Esophagus muscularis mucosa (tissue), 4 donors: ENCODE measurements around the gene BET1. TPM values are rescaled to one million over a fixed set of nuclear protein-coding genes. Genes with fewer than 3 reads are reported as not detected.

Experiments
- DNase-seq: peaks from one replicate; pipeline ENCODE4 v3.0.0-alpha.2; 2017; ENCODE audit errors: extremely low spot score
- H3K27ac ChIP-seq, 4 donors: fragments of 200-600 bp; sonication (generic); replicated peaks in 1 of 4; 1 replicate in 3 of 4; 2 replicates in 1 of 4; pipeline ENCODE4 v1.5.1; 2016 to 2019; ENCODE audit warnings: mild to moderate bottlenecking in 1 of 4
- H3K27me3 ChIP-seq, 4 donors: fragments of 200-600 bp; sonication (generic); one replicate each; pipeline versions ENCODE4 v1.5.1 to v1.6.0; 2016 to 2019
- H3K36me3 ChIP-seq, 4 donors: fragments of 200-600 bp; sonication (generic); one replicate each; pipeline ENCODE4 v1.5.1; 2016 to 2019
- H3K4me1 ChIP-seq, 4 donors: fragments of 200-600 bp; sonication (generic); one replicate each; pipeline ENCODE4 v1.5.1; 2016 to 2019
- H3K4me3 ChIP-seq, 4 donors: fragments of 200-600 bp; sonication (generic); 1 replicate in 2 of 4; 2 replicates in 2 of 4; pipeline ENCODE4 v1.5.1; 2016 to 2019; ENCODE audit warnings: mild to moderate bottlenecking in 4 of 4, moderate library complexity in 1 of 4
- H3K9me3 ChIP-seq, 4 donors: fragments of 200-600 bp; sonication (generic); 1 replicate in 3 of 4; 2 replicates in 1 of 4; pipeline ENCODE4 v1.5.1; 2016 to 2019
- CTCF ChIP-seq, 3 experiments: fragments of 200-600 bp in 2 of 3; fragments of 450-650 bp in 1 of 3; sonication (generic) in 2 of 3; IDR thresholded peaks; one replicate each; pipeline ENCODE4 v1.5.1; 2017 to 2019; ENCODE audit warnings: antibody characterized with exemption in 3 of 3, mild to moderate bottlenecking in 2 of 3, moderate library complexity in 1 of 3
- EP300 ChIP-seq: sonication (generic); formaldehyde crosslinking; IDR thresholded peaks from one replicate; pipeline ENCODE4 v1.6.1; 2017; ENCODE audit warnings: antibody characterized with exemption
- POLR2A ChIP-seq: fragments of 450-650 bp; IDR thresholded peaks from one replicate; pipeline ENCODE4 v1.6.1; 2017; ENCODE audit warnings: antibody characterized with exemption, moderate library complexity, mild to moderate bottlenecking, low read depth
- POLR2AphosphoS5 ChIP-seq, 2 donors: sonication (generic); formaldehyde crosslinking; IDR thresholded peaks; one replicate each; pipeline ENCODE4 v1.6.1; 2017; ENCODE audit warnings: antibody characterized with exemption in 2 of 2
- WGBS: methylation state at CpG from one replicate; pipeline ENCODE4 v1.1.5; 2018; 5-methylcytosine and 5-hydroxymethylcytosine counted together
- intact Hi-C: fragments of 100-400 bp; cut with DNase I; formaldehyde crosslinking; loops from one replicate; pipeline ENCODE4 v1.15.1; 2023
- total RNA-seq, 4 donors: library from RNA; depleted of rRNA; stranded (reverse); fragments of >200 nt; gene quantifications; one replicate each; pipeline versions ENCODE4 v1.1.0 to v1.2.1, GENCODE V29; 2016

BET1 gene
- total RNA-seq, 4 donors from 2014 or later, result 10.5 to 15.8 (median 12.6) TPM

- no peak for DNase-seq
- WGBS, result 82% methylated on average over 2 of the region's 2 CpGs
- H3K27me3 ChIP-seq, result peaks cover 0 to 12% (median 0%) of the 10 kb centered on the region in 4 donors
- no peaks in the 10 kb centered on the region for H3K9me3 ChIP-seq
- H3K4me3 ChIP-seq, result no peak overlapping the region
- no peak overlapping the region for H3K27ac ChIP-seq
- TF ChIP-seq CTCF (IDR thresholded peaks at IDR 0.05) (no peak), POLR2A (no peak), POLR2AphosphoS5 (IDR thresholded peaks at IDR 0.05) (no peak), EP300 (no peak)
- no peaks in the 10 kb centered on the region for H3K4me1 ChIP-seq
- intact Hi-C loops, result no loop called here
- no peaks in the 10 kb centered on the region for H3K36me3 ChIP-seq
Measured at GRCh38 chr7:94048755-94049154, 44.6 kb upstream of the BET1 start.

GRCh38 chr7:94047956-94048355 lies 43.8 kb upstream of the BET1 start:
- Histone ChIP-seq H3K36me3 (no peaks in the 10 kb centered on the region), H3K27me3 (peaks cover 0 to 12% (median 0%) of the 10 kb centered on the region in 4 donors), H3K27ac (no peak overlapping the region), H3K4me3 (no peak overlapping the region), H3K9me3 (no peaks in the 10 kb centered on the region), H3K4me1 (no peaks in the 10 kb centered on the region)
- intact Hi-C loops, result no loop called here
- DNase-seq, result no peak
- 61% methylated on average over 1 of the region's 1 CpG for WGBS
- TF ChIP-seq POLR2A (no peak), CTCF (IDR thresholded peaks at IDR 0.05) (no peak), POLR2AphosphoS5 (IDR thresholded peaks at IDR 0.05) (no peak), EP300 (no peak)

DNA sequence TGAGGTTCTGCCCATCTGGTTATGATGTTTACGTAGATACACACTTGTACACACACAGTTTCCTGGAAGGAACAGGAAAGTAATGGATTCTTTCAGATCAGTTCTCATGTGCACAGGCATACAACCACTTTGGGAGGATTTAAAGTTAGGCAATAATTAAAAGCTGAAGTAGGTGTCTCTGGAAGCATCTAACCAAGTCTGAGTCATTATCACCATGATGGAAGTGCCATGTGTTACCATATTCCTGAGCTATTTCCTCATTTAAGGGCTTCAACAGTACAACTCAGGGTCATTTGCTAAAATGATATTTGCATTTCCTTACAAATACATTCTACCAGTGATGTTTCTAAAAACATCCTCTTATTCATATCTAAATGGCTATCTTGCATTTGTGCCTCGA lies 41.4 kb upstream of the BET1 start:
- Histone ChIP-seq H3K27me3 (peaks cover 0 to 8% (median 0%) of the 10 kb centered on the region in 4 donors), H3K4me3 (no peak overlapping the region), H3K27ac (no peak overlapping the region), H3K4me1 (no peaks in the 10 kb centered on the region), H3K36me3 (no peaks in the 10 kb centered on the region), H3K9me3 (no peaks in the 10 kb centered on the region)
- no peak for TF ChIP-seq POLR2AphosphoS5 (IDR thresholded peaks at IDR 0.05)
- no peak for TF ChIP-seq POLR2A
- TF ChIP-seq CTCF (IDR thresholded peaks at IDR 0.05), result no peak
- TF ChIP-seq EP300, result no peak
- intact Hi-C loops, result no loop called here
- WGBS, result 65% methylated on average over 2 of the region's 2 CpGs
- DNase-seq, result no peak

DNA sequence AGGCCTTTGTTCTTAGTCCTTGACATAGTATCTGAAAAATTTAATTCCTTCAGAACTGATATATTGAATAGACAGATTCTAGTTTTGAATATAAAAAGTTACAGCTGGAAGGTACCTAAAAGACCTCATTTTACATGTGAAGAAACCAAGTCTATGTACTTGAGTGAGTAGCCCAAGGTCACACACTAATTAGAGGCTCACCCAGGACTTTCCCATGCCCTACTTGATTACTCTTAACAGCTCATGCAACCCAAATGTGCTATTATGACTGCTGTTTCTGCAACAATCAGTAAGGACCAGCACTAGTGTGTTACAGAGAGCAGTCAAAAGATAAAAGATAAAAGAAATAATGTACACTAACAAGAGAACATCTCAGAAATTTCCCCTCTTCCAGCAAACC lies 40.7 kb upstream of the BET1 start:
- Histone ChIP-seq H3K27ac (no peak overlapping the region), H3K9me3 (no peaks in the 10 kb centered on the region), H3K36me3 (no peaks in the 10 kb centered on the region), H3K27me3 (peaks cover 0 to 5% (median 0%) of the 10 kb centered on the region in 4 donors), H3K4me1 (no peaks in the 10 kb centered on the region), H3K4me3 (no peak overlapping the region)
- intact Hi-C loops, result no loop called here
- TF ChIP-seq POLR2A, result no peak
- no peak for TF ChIP-seq CTCF (IDR thresholded peaks at IDR 0.05)
- no peak for TF ChIP-seq EP300
- no peak for TF ChIP-seq POLR2AphosphoS5 (IDR thresholded peaks at IDR 0.05)
- DNase-seq, result no peak

DNA sequence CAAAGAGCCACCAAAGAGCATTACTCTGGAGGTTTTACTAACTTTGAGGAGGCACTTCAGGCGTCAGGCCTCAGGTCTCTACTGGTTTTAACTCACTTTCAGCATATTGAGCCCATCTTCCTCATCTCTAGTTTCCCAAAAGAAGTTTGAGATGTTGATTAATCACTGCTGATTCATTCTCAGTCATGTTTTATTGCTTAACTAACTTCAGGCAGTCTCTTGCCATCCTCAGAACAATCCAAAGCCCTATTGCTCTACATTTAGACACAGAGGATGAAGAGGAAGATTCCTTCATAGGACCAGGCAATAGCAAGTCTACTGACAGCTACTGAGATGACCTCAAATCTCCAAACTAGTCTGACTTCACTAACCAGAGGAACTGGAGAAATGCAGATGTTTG lies 39.1 kb upstream of the BET1 start:
- Histone ChIP-seq H3K9me3 (no peaks in the 10 kb centered on the region), H3K4me3 (no peak overlapping the region), H3K4me1 (no peaks in the 10 kb centered on the region), H3K27me3 (peaks cover 0 to 7% (median 0%) of the 10 kb centered on the region in 4 donors), H3K27ac (no peak overlapping the region), H3K36me3 (no peaks in the 10 kb centered on the region)
- TF ChIP-seq POLR2A, result no peak
- no peak for TF ChIP-seq POLR2AphosphoS5 (IDR thresholded peaks at IDR 0.05)
- no peak for TF ChIP-seq CTCF (IDR thresholded peaks at IDR 0.05)
- TF ChIP-seq EP300, result no peak
- intact Hi-C loops, result no loop called here
- DNase-seq, result no peak
- 76% methylated on average over 1 of the region's 1 CpG for WGBS
